ENCODE measurements around the gene PAK4.

The PAK4 gene

GRCh38 chr19:39155114-39155700 lies 29.6 kb downstream of the PAK4 start:
- no peak overlapping the region for H3K4me3 ChIP-seq (ENCODE audit: low read length)
- no peak for TF ChIP-seq ZNF274 (IDR thresholded peaks at IDR 0.05; ENCODE audit: low read depth, low read length)

GRCh38 chr19:39155741-39156140 lies 30.2 kb downstream of the PAK4 start:
- no peak overlapping the region for H3K4me3 ChIP-seq (ENCODE audit: low read length)
- no peak for TF ChIP-seq ZNF274 (IDR thresholded peaks at IDR 0.05; ENCODE audit: low read depth, low read length)

- H3K4me3 ChIP-seq (ENCODE audit: low read length) = no peak overlapping the region
- TF ChIP-seq ZNF274 (IDR thresholded peaks at IDR 0.05; ENCODE audit: low read depth, low read length) = no peak
Measured at GRCh38 chr19:39156326-39157230, 31.0 kb downstream of the PAK4 start.

- no peak for TF ChIP-seq ZNF274 (IDR thresholded peaks at IDR 0.05; ENCODE audit: low read depth, low read length)
- H3K4me3 ChIP-seq (ENCODE audit: low read length) = no peak overlapping the region
Measured at GRCh38 chr19:39157275-39157996, 31.9 kb downstream of the PAK4 start.

- TF ChIP-seq ZNF274 (IDR thresholded peaks at IDR 0.05; ENCODE audit: low read depth, low read length) = no peak
- H3K4me3 ChIP-seq (ENCODE audit: low read length) = no peak overlapping the region
Measured at GRCh38 chr19:39157997-39158389, 32.4 kb downstream of the PAK4 start.

DNA sequence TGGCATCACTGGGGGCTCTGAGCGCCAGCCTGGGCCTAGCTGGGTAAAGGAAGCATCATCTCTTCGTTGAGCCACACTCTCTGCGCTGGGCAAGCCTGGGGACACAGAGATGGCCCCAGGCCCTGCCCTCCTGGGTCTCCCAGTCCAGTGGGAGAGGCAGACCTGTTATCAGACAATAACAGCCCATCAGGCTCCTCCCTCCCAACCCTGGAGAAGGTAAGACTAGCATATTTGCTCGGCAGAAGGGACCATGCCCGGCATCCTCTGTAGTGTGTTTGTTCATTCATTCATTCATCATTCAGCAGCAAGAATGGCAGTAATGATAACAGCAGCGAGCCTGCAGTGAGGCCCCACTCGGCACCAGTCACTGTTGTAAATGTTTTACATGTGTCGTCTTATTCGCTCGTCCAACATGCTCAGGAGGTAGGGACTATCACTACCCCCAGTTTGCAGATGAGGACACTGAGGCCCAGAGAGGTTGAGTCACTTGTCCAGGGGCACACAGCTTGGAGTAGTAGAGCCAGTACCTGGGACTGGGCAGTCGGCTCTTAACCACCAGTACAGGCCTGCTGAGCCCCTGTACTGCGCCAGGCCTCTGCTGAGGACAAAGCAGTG lies 33.2 kb downstream of the PAK4 start:
- no peak for TF ChIP-seq ZNF274 (IDR thresholded peaks at IDR 0.05; ENCODE audit: low read depth, low read length)
- H3K4me3 ChIP-seq (ENCODE audit: low read length) = no peak overlapping the region

GRCh38 chr19:39160523-39160861 lies 34.9 kb downstream of the PAK4 start:
- H3K4me3 ChIP-seq (ENCODE audit: low read length) = no peak overlapping the region
- no peak for TF ChIP-seq ZNF274 (IDR thresholded peaks at IDR 0.05; ENCODE audit: low read depth, low read length)

- TF ChIP-seq ZNF274 (IDR thresholded peaks at IDR 0.05; ENCODE audit: low read depth, low read length) = no peak
- H3K4me3 ChIP-seq (ENCODE audit: low read length) = no peak overlapping the region
Measured at GRCh38 chr19:39160889-39161672, 35.5 kb downstream of the PAK4 start.

- TF ChIP-seq ZNF274 (IDR thresholded peaks at IDR 0.05; ENCODE audit: low read depth, low read length) = no peak
- no peak overlapping the region for H3K4me3 ChIP-seq (ENCODE audit: low read length)
Measured at GRCh38 chr19:39162441-39163043, 37.0 kb downstream of the PAK4 start.

- TF ChIP-seq ZNF274 (IDR thresholded peaks at IDR 0.05; ENCODE audit: low read depth, low read length) = no peak
- H3K4me3 ChIP-seq (ENCODE audit: low read length) = no peak overlapping the region
Measured at GRCh38 chr19:39163621-39164020, 38.0 kb downstream of the PAK4 start.

GRCh38 chr19:39164289-39164688 lies 38.7 kb downstream of the PAK4 start:
- TF ChIP-seq ZNF274 (IDR thresholded peaks at IDR 0.05; ENCODE audit: low read depth, low read length) = no peak
- no peak overlapping the region for H3K4me3 ChIP-seq (ENCODE audit: low read length)

DNA sequence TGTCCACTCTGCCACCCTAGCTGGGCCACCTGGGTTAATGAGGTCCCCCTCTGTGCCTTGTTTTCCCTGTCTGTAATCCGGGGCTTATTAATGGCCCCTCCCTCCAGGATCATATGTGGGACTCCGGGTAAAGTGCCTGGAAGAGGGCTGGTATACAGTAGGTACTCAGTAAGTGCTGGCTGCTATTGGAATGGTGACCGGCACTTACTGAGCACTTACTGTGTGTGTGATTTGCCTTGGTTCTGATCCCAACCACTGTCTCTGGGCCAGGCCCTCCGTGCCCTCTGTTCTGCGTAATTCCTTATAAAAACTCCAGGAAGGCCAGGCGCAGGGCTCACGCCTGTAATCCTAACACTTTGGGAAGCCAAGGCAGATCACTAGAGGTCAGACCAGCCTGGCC lies 40.3 kb downstream of the PAK4 start:
- no peak overlapping the region for H3K4me3 ChIP-seq (ENCODE audit: low read length)
- no peak for TF ChIP-seq ZNF274 (IDR thresholded peaks at IDR 0.05; ENCODE audit: low read depth, low read length)

Measured in GM08714 (cell line).